Posterior cingulate gyrus (tissue), 11 donors: ENCODE results near the gene NEK7.
"Not testable (repeated sequence)": the region's sequence is repeated elsewhere in the genome, so short reads cannot be mapped to it uniquely, and the experiment has no call there.

Experiments used
- DNase-seq, 10 donors: peaks; one replicate each; pipeline versions ENCODE4 v3.0.0 to v3.0.0-alpha.2; 2020 to 2021; ENCODE audit warnings: mixed read lengths in 3 of 10
- intact Hi-C: fragments of 100-400 bp; cut with DNase I; formaldehyde crosslinking; loops from one replicate; pipeline ENCODE4 v1.15.1; 2023

NEK7 gene

GRCh38 chr1:198156745-198157240 lies at the start of gene NEK7:
Gene NEK7, plus strand, starts transcription at chr1:198156998. Its CDS starts 75,583 bp downstream, at chr1:198232581.
- intact Hi-C loops, result loop anchor here (10.0 kb wide), 1 partner anchor 382 kb away; the partner anchor contains the start of gene DENND1B
- peak; percentile 70 to 96 (median 77) for DNase-seq

- DNase-seq, result no peak
- intact Hi-C loops, result no loop called here
Measured at GRCh38 chr1:198107091-198107501, 49.7 kb upstream of the NEK7 start.

DNA sequence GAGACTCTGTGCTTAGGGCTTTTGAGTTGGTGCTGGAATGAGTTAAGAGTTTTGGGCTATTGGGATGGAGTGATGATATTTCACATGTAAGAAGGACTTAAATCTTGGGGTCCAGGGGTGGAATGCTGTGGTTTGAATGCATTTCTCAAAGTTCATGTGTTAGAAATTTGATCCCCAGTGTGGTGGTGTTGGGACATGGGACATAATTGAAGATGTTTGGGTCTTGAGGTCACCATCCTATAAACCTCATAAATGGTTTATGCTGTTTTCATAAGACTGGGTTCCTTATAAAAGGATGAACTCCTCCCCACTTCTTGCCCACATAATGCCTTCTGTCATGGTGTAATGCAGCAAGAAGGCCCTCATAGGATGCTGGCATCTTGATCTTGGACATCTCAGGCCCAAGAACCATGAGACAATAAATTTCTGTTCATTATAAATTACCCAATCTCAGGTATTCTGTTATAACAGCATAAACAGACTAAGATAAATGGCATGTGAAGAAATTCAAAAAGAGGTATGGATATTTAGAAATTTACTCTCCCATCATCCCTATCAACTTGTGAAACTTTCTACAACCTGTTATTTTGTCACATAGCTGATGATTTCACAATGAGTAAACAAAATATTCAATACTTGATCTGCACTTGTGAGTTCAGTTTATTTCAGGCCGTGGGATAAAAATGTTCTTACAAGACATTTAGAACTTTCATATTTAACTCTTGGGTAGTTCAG lies 48.0 kb upstream of the NEK7 start:
- no peak for DNase-seq
- intact Hi-C loops, result no loop called here

DNA sequence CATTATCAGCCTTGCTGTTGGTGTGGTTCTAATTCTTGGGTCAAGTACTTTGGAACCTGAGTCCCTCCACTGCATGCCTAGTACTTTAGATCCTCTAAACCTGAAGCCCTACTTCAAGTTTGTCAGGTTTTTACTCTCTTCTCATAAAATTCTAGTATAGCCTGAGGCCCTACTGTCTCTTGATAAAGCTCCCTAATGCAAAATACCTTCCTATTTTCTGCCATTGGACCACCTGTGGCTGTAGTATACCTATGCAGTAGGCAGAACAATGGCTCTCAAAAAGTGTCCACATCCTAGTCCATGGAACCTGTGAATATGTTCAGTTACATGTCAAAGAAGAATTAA lies 47.5 kb upstream of the NEK7 start:
- DNase-seq, result no peak
- intact Hi-C loops, result no loop called here

- intact Hi-C loops, result no loop called here
- no peak for DNase-seq
Measured at GRCh38 chr1:198113342-198113750, 43.5 kb upstream of the NEK7 start.

GRCh38 chr1:198116069-198116468 lies 40.7 kb upstream of the NEK7 start:
- no peak for DNase-seq
- intact Hi-C loops, result no loop called here

- DNase-seq, result no peak
- intact Hi-C loops, result no loop called here
Measured at GRCh38 chr1:198116469-198116868, 40.3 kb upstream of the NEK7 start.

DNA sequence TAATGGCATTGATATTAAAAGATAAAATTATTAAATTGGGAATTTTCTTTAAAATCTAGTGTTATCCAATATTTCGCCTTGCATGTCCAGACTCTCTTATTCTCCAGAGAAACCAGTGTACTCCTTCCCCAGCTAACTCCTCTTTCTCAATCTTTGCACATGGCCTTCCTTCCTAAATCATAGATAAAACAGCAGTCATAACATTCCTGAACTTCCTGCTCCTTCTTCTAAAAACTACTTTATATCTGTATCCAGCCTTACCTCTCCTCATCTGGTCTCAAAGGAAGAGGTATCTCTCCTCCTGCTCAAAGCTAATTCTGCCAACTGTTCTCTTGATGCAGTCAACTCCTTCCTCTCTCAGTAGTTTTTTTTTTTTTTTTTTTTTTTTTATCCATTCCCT lies 39.5 kb upstream of the NEK7 start:
- intact Hi-C loops, result no loop called here
- DNase-seq, result no peak

GRCh38 chr1:198118134-198118533 lies 38.7 kb upstream of the NEK7 start:
- intact Hi-C loops, result no loop called here
- DNase-seq, result peak in 2 of 10 donors; percentile 47 to 58

GRCh38 chr1:198119906-198120305 lies 36.9 kb upstream of the NEK7 start:
- DNase-seq, result no peak
- intact Hi-C loops, result no loop called here

DNA sequence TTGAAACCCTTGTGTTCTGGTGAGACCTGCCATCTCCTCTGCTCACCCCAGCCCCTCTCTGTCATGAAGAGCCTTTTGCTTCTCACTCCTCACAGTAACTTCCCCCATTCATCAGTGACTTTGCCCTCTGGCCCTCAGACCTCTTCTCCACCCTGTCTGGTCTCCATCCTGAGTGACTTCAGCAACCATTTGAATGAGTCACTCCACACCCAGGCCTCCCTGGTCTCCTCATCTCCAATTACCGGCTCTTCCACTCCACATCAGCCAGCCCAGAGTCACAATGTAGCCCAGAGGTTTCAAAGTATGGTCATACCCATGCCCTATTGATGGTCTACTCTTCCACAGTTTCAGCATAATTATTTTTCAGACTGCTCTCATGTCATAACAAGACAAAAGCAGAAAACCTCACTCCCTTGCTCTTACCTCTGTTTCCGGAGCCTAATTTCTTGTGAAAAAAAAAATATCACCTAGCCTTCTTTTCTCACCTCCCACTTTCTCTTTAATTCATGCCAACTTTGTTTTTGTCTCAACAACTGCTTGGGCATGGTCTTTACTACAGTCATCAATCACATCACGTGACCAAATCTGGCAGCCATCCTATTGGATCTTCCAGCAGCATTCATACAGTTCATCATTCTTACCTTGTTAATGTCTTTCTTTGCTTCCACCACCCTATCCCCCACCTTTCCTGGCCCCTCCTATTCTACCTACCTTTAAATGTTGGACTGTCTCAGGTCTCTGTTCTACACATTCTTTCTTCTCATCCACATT lies 35.6 kb upstream of the NEK7 start:
- intact Hi-C loops, result no loop called here
- peak in 1 of 10 donors; percentile 45 for DNase-seq

DNA sequence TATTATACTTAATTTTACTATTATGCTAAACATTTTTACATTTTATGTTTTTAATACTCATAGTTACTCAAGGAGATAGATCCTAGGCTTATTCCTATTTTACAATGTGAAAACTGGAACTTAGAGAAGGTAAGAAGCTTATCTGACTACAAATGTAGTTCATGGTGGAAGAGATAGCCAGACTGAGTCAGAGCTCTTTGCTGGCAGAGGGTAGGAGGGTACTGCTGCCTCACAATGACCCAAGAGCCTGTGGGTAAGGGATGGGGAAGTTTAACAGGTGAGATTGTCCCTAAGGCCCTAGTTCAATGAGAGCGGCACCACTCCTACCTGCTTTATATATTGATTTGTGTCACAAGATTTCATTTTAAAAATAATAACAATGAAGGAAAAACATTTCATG lies 34.1 kb upstream of the NEK7 start:
- intact Hi-C loops, result no loop called here
- no peak for DNase-seq

GRCh38 chr1:198123133-198123532 lies 33.7 kb upstream of the NEK7 start:
- DNase-seq, result no peak
- intact Hi-C loops, result no loop called here

DNA sequence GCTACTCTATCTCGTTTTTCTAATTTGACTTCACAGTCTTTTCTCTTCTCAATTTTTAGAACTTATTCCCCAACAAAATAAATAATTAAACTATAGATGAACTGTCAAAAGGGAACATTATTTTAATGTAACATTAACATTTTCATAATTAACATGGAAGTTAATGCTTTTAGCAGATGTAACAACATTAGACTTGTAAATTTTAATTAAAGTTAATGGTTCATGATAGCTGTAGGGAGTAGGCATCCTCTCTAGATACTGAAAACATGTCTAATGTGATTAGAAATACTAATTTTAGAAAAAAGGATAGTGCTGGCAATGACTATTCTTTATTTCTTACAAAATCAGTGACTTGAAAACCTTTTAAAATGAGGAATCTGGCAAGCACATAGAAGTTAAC lies 32.1 kb upstream of the NEK7 start:
- intact Hi-C loops, result no loop called here
- DNase-seq, result no peak

DNA sequence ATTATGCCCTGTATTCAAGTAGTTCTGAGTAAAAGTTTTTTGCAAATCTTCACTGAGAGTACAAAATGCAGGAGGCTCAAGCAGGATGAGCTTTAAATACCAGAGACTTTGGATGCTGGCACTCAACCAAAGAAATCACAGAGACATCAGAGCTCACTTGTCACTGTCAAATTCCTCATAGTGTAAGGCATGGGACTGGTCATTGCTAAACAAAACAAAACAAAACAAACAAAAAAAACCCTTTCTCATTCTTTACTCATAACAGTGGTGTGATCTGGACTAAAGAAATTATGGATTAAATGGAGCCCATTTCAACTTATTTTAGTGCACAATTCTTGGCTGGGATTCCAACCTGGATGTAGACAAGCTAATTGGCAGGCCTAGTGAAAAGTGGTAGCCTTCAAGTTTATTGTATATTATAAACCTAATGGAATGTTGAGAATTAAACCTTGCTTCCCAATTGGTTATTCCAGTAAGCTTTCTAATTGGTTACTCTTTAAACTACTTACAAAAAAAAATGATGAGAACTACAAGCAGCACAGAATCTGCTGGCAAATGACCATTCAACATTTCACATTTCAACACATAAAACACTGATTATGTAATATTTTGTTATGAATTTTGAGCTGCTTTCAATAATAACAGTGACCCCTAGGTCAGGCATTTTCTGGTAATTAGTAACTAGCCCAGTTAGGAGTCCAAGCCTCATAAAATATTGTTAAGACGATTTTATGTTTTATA lies 30.6 kb upstream of the NEK7 start:
- no peak for DNase-seq
- intact Hi-C loops, result no loop called here

GRCh38 chr1:198128533-198128932 lies 28.3 kb upstream of the NEK7 start:
- DNase-seq, result no peak
- intact Hi-C loops, result no loop called here

DNA sequence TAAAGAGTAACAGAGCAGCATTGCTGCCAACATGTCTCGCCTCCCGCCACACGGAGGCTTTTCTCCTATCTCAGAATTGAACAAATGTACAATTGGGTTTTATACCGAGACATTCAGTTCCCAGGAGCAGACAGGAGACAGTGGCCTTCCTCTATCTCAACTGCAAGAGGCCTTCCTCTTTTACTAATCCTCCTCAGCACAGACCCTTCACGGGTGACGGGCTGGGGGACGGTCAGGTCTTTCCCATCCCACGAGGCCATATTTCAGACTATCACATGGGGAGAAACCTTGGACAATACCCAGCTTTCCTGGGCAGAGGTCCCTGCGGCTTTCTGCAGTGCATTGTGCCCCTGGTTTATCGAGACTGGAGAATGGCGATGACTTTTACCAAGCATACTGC lies 26.7 kb upstream of the NEK7 start:
- intact Hi-C loops, result not testable (repeated sequence)

DNA sequence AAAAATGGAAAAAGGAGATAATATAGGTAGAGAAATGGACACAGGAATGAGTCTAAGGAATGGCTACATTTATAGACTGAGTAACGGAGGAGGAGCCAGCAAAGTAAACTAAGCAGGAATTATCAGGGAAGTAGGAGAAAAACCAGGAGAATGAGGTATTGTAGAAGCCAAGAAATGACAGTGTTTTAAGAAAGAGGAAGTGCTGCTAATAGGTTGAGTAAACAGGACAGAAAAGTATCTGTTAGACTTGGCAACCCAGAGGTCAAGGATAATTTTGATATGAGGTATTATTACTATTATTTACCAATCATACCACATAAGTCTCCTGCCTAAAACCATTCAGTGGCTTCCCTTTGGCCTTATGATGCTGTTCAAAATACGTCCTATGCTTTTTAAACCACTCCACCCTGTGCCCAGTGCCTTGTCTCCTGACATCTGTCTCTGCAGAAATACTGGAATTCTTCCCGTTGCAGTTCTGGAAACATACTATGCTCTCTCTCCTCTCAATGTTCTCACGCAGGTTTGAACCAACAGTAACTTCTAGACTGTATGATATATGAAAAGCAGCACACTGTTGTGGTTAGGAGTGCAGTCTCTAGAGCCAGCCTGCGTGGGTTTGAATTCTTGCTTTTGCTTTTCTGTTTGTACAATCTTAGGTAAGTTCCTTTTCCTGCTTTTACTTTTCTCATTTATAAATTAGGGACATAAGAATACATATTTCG lies 24.6 kb upstream of the NEK7 start:
- DNase-seq, result no peak

More for the DNA sequence above, 26.7 kb upstream of the NEK7 start:
- not testable (repeated sequence) for DNase-seq

GRCh38 chr1:198134252-198134651 lies 22.5 kb upstream of the NEK7 start:
- DNase-seq, result no peak
- intact Hi-C loops, result no loop called here

More for the DNA sequence above, 24.6 kb upstream of the NEK7 start:
- intact Hi-C loops, result no loop called here

GRCh38 chr1:198135366-198135765 lies 21.4 kb upstream of the NEK7 start:
- intact Hi-C loops, result no loop called here
- DNase-seq, result no peak
